B cell (primary cell): ENCODE results near the gene KNSTRN.

Experiments
- CTCF ChIP-seq: fragments of 200-600 bp; IDR thresholded peaks from one replicate; pipeline ENCODE4 v1.8.0; 2022; ENCODE audit warnings: antibody characterized with exemption, mild to moderate bottlenecking
- EZH2 ChIP-seq: IDR thresholded peaks from 2 replicates; pipeline ENCODE4 v1.6.1; 2012; ENCODE audit warnings: borderline replicate concordance, low read depth, mild to moderate bottlenecking, moderate library complexity, low read length; ENCODE audit not compliant: insufficient read depth, poor library complexity, severe bottlenecking

- no peak for TF ChIP-seq CTCF
- no peak for TF ChIP-seq EZH2
These were observed 48.0 kb upstream of the KNSTRN start for GRCh38 chr15:40334541-40334940.
